Hematopoietic multipotent progenitor cell treated with erythropoietin and hydrocortisone succinate and interleukin-3 and kit ligand, for 4 days (in vitro differentiated cells): ENCODE data around the gene MPZL1.

Experiments used
- DNase-seq: peaks from one replicate; pipeline ENCODE4 v3.0.0-alpha.2; 2015

MPZL1 gene

DNA sequence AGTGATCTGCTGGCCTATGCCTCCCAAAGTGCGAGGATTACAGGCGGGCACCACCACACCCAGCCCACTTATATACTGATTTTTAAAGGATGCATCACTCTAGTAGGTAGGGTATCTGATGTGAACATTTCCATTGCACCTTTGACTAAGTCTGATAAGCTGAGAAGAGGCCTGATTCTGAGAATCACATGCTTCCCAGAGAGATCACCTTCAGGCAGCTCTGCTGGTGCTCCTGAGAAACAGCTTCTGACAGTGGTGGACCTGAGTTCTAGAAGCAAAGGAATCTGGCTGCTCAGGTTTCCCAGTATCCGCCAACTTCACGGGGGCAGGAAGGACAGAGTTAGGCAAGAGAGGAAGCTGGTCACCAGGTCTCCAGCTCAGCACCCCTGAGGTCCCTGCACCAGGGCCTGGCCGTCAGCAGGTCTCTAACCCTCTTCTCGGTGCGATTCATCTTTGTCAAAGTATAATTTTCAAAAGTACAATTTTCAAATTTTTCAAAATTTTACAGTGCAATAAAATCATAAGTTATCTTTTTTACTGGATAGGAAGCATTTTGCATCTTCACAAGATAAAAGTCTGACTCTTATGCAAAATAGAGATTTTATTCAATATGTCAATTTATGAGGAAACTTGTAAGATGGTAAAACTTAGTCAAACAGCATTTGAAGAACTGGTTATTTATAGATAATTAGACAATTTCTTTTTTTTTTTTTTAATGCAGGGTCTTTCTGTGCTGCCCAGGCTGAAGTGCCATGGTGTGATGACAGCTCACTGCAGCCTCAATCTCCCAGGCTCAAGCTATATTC lies 25.8 kb upstream of the MPZL1 start:
- no peak for DNase-seq

DNA sequence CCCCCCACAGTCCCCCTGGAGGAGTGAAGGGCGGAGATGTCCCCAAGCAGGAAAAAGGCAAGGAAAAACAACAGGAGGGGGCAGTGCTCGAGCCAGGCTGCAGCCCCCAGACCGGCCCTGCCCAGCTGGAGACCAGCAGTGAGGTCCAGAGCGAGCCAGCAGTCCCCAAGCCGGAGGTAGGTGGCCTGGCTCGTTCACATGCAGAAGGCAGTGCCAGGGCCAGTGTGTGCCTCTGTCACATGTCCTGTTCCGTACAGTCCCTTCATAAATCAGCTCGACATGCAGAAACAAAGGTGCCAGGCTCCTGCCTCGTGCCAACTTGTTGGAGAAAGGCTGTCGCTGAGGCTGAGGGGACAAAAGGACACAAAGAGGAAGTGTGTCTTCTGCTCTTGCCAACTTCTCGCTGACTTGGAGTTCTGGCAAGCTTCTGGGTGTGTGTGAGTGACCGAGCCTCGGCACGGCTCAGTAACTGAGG lies 24.1 kb upstream of the MPZL1 start:
- peak; percentile 65 for DNase-seq

DNA sequence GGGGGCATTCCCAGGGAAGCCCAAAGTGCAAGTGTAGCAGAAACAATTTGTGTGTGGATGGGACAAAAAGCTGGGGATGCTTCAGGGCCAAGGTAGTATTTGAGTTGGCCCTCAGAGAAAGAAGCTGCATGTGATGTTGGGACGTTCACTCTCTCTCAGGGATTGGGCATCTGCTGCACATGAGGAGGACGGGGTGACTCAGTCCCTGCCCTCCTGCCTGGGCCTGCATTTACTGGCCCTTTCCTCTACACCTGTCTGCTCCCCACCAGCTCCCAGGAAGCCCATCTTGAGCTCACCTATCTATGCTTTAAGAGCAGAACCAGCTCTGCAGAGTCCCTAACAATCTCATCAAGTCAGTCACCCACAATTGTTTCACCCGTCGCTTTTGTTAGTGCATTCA lies 23.5 kb upstream of the MPZL1 start:
- DNase-seq, result no peak

GRCh38 chr1:167701510-167701909 lies 20.3 kb upstream of the MPZL1 start:
- no peak for DNase-seq

DNA sequence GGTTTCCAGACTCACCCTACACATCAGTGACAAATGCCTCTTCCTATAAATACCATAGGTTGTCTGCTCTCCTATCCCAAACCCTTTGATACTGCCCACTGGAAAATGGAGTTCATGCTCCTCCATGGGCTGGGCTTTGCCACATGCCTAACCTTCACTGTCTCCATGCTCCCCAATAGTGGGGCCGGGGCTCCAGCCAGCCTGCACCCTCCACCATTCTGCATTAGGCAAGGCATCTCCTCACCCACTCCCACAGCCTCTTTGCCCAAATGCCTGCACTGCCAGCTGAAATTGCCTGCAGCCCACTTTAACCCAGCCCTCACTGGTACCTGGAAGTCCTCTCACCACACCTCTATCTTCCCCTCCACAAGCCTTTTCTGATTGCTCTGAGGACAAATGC lies 18.2 kb upstream of the MPZL1 start:
- no peak for DNase-seq

- no peak for DNase-seq
Observed at GRCh38 chr1:167704715-167705114, 17.1 kb upstream of the MPZL1 start.

- no peak for DNase-seq
Observed at GRCh38 chr1:167705250-167705649, 16.5 kb upstream of the MPZL1 start.

DNA sequence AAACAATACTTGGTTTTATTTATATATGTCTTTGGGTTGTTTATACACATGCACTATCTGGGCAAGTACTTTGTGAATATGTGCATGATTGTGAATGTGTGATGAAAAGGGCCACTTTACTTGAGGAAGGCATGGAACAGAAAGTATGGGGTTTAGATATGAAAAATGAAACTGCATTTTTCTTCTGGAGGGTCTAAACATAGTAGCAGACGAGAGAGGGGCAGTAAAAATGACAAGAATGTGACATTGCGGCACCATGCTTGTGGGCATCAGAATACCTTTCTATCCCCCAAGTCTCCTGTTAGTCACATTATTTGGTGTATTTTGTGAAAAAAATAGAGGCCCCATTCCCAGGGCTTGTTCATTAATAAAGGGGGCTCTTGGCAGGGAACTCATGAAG lies 15.4 kb upstream of the MPZL1 start:
- no peak for DNase-seq

GRCh38 chr1:167706931-167707877 lies 14.6 kb upstream of the MPZL1 start:
- no peak for DNase-seq

- DNase-seq, result no peak
Observed at GRCh38 chr1:167707942-167708341, 13.8 kb upstream of the MPZL1 start.

GRCh38 chr1:167708940-167709389 lies 12.8 kb upstream of the MPZL1 start:
- DNase-seq, result peak; percentile 50

- DNase-seq, result no peak
Observed at GRCh38 chr1:167710836-167711235, 10.9 kb upstream of the MPZL1 start.

- DNase-seq, result no peak
Observed at GRCh38 chr1:167711797-167712196, 10.0 kb upstream of the MPZL1 start.

- peak; percentile 54 for DNase-seq
Observed at GRCh38 chr1:167713330-167714081, 8.3 kb upstream of the MPZL1 start.

GRCh38 chr1:167714098-167714438 lies 7.7 kb upstream of the MPZL1 start:
- no peak for DNase-seq

DNA sequence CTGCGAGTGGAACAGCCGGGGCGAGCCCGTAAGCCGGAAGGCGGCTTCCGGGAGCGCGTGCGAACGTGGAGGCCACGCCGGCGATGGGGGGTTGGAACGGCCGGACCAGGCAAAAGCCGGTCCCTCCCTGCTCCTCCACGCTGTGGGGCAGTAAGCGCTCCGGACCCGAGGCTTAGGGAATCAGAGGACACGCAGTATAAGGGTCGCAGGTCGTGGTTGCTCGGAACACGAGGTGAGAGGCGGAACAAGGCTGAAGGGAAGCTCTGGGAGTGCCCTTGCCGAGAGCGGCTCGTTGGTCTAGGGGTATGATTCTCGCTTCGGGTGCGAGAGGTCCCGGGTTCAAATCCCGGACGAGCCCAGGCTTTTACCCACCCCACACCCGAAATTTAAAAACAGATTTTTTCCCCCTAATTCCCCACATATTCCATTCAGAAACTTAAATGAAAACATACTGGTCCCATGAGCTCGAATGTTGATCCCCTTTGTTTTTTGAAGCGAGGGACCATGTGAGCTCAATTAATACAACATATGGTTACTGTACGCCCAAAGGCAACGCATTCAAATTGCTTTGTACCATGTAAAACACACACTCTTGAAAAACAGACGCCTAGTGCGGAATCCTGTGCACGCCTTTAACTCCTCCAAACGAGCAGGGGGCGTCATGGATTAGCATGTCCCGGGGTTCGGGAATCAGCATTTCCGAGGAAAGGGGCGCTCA lies 7.2 kb upstream of the MPZL1 start:
- peak; percentile 92 for DNase-seq

DNA sequence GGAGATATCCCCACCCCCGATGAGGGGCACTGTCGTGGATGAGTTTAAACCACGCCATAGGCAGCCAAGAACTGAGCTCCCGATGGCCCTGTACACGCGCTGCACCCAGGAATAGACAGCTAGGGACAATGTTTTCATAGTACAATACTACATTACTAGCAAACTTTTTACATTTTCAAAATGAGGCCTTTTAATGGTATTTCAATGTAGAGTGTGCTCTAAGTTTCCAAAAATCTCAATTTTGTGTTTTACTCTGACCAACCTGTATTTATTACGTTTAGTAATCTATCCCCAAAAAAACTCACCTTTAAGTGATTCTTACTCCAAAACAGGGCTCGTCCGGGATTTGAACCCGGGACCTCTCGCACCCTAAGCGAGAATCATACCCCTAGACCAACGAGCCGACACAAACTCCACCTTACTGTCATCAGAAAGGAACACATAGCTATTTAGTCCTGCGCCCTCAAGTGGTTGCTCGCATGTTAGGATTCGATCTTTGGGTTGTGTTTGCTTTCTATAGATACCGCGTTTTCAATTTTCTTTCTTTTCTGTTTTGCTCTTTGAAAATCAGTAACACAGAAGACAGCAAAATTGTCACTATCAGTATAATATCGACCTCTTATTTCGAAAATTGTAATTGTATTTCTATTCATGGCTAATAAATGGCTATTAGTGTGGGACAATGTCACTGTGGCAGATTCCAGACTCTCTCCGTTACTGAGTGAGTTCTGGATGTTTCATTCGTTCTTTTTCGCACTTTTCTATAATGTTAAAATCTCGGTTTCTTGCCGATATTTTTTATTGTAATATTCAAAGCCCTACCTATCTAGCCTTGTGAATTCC lies 6.4 kb upstream of the MPZL1 start:
- peak; percentile 95 for DNase-seq

DNA sequence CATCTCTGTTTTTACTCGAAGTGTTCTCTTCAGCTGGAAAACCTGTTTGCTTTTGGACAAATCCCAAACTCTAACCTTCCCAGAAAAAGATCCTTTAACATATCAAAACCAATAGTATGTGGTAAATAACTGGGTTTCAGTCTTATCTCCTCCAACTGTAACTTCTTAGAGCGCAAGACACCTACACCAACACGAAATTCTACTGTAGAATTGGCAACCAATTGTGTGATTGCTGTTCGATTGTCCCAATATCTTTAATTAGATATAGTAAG lies 5.8 kb upstream of the MPZL1 start:
- DNase-seq, result no peak

- no peak for DNase-seq
Observed at GRCh38 chr1:167717351-167717750, 4.4 kb upstream of the MPZL1 start.

DNA sequence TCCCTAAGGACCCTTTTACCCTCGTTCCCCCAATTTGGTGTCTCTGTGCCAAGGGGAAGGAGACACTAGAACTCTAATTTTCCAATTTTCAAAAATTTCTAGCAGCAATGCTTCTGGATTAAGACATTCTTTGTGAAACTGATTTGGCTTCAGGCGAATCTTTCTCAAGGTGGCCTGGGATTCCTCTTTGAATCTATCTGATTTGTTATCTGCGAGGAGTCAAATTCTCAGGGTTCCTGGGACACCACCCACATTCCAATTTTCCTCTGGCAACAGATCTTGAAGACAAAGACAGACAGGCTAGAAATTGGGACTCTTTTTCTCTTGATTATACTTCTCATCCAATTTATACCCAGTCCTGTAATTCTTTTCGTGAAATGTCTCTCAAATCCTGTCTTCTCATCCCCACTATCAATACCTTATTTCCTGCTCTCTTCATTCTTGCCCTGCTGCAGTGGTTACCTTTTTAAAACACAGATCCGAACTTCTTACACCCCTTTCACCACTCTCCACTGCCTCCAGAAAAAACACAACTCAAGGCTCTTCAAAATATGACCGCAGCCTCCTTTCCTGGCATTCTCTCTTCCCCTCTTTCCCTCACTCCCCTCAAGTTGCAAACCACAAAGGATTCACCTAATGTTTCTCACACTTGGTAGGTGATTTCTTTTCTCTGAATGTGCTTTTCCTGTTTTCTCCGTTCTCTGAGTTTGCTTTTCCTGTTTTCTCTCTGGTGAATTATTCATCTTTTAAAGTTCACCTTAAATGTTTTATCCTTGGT lies 2.7 kb upstream of the MPZL1 start:
- DNase-seq, result no peak
